CD4-positive, alpha-beta T cell (primary cell): Measurements from ENCODE around the gene DMRT3. TPM values are rescaled to one million over a fixed set of nuclear protein-coding genes. Genes with fewer than 3 reads are reported as not detected.

Experiments
- ATAC-seq: fragments of 200-7000 bp; cut with Tn5 transposase; one replicate; pipeline ENCODE4 v1.10.0; 2022; ENCODE audit warnings: mild to moderate bottlenecking; ENCODE audit not compliant: poor library complexity
- CTCF ChIA-PET: fragments of 350-600 bp; sonication (Branson Sonifier 250); formaldehyde crosslinking; loops from one replicate; lab custom pipeline; 2021; ENCODE audit warnings: antibody characterized with exemption, inconsistent platforms; lab: Charles Lee
- POLR2A ChIA-PET: fragments of 350-600 bp; sonication (Branson Sonifier 250); formaldehyde crosslinking; loops from one replicate; lab custom pipeline; 2021; ENCODE audit warnings: antibody characterized with exemption, inconsistent platforms; lab: Charles Lee
- DNase-seq, 14 experiments: peaks; one replicate each; pipeline ENCODE4 v3.0.0-alpha.2; 2013 to 2020; ENCODE audit warnings: mixed read lengths in 2 of 14
- H3K27ac ChIP-seq, 2 donors: one replicate each; pipeline versions ENCODE4 v1.5.1 to v1.7.0; 2013; ENCODE audit warnings: low read length in 2 of 2, low read depth in 1 of 2, mild to moderate bottlenecking in 1 of 2
- H3K27me3 ChIP-seq, 2 experiments: 1 replicate in 1 of 2; 2 replicates in 1 of 2; pipeline versions ENCODE4 v1.6.1 to v1.7.0; 2013; ENCODE audit warnings: low read length in 2 of 2, control low read depth in 1 of 2, mild to moderate bottlenecking in 1 of 2, moderate library complexity in 1 of 2; ENCODE audit not compliant: insufficient read depth in 2 of 2, control insufficient read depth in 1 of 2
- H3K36me3 ChIP-seq: one replicate; pipeline ENCODE4 v1.6.1; 2013; ENCODE audit warnings: low read length, control low read depth; ENCODE audit not compliant: insufficient read depth
- H3K4me1 ChIP-seq: one replicate; pipeline ENCODE4 v1.6.1; 2013; ENCODE audit warnings: low read length, control low read depth; ENCODE audit not compliant: insufficient read depth
- H3K4me3 ChIP-seq: one replicate; pipeline ENCODE4 v1.5.1; 2013; ENCODE audit warnings: mild to moderate bottlenecking, low read length, moderate library complexity
- H3K9me3 ChIP-seq, 2 experiments: 1 replicate in 1 of 2; 2 replicates in 1 of 2; pipeline versions ENCODE4 v1.6.1 to v1.7.0; 2013; ENCODE audit warnings: low read length in 2 of 2, mild to moderate bottlenecking in 2 of 2, control low read depth in 1 of 2, moderate library complexity in 1 of 2; ENCODE audit not compliant: control insufficient read depth in 1 of 2, insufficient read depth in 1 of 2
- H3K27ac Mint-ChIP-seq: one replicate; pipeline ENCODE4 v1.8.0; 2020; ENCODE audit warnings: mixed read lengths
- H3K27me3 Mint-ChIP-seq: one replicate; pipeline ENCODE4 v1.8.0; 2021; ENCODE audit warnings: mixed read lengths
- H3K36me3 Mint-ChIP-seq: one replicate; pipeline ENCODE4 v1.8.0; 2021; ENCODE audit warnings: low read depth, mixed read lengths
- H3K4me1 Mint-ChIP-seq: one replicate; pipeline ENCODE4 v1.8.0; 2021; ENCODE audit warnings: low read depth, mixed read lengths
- H3K4me3 Mint-ChIP-seq: one replicate; pipeline ENCODE4 v1.8.0; 2020; ENCODE audit warnings: mild to moderate bottlenecking, mixed read lengths
- H3K9me3 Mint-ChIP-seq: one replicate; pipeline ENCODE4 v1.8.0; 2020; ENCODE audit warnings: mixed read lengths
- CTCF ChIP-seq: fragments of 200-600 bp; IDR thresholded peaks from one replicate; pipeline ENCODE4 v1.8.0; 2022; ENCODE audit warnings: antibody characterized with exemption, mild to moderate bottlenecking
- intact Hi-C, 2 experiments: fragments of 100-400 bp; cut with DNase I in 1 of 2; cut with micrococcal nuclease in 1 of 2; formaldehyde crosslinking; loops; one replicate each; pipeline versions ENCODE4 v1.15.1 to v1.9.0; 2023 to 2025; cut with DNase I, micrococcal nuclease
- polyA plus RNA-seq, 2 donors: library from polyadenylated mRNA; unstranded; fragments of 120-200 nt; gene quantifications; one replicate each; pipeline ENCODE4 v1.2.1, GENCODE V29; 2013
- total RNA-seq, 174 experiments: library from RNA in 2 of 174; stranded (reverse) in 2 of 174; gene quantifications; one replicate each; pipeline ENCODE4 v1.2.3 and lab custom pipeline; 2021 to 2026

Gene DMRT3
- total RNA-seq: not detected
- not detected for polyA plus RNA-seq (2013, experiment 1 of 2)
- not detected for polyA plus RNA-seq (2013, experiment 2 of 2)
- total RNA-seq (lab: John Stamatoyannopoulos, UW): 0 to 0.14 (median 0) reads per million in 172 experiments

DNA sequence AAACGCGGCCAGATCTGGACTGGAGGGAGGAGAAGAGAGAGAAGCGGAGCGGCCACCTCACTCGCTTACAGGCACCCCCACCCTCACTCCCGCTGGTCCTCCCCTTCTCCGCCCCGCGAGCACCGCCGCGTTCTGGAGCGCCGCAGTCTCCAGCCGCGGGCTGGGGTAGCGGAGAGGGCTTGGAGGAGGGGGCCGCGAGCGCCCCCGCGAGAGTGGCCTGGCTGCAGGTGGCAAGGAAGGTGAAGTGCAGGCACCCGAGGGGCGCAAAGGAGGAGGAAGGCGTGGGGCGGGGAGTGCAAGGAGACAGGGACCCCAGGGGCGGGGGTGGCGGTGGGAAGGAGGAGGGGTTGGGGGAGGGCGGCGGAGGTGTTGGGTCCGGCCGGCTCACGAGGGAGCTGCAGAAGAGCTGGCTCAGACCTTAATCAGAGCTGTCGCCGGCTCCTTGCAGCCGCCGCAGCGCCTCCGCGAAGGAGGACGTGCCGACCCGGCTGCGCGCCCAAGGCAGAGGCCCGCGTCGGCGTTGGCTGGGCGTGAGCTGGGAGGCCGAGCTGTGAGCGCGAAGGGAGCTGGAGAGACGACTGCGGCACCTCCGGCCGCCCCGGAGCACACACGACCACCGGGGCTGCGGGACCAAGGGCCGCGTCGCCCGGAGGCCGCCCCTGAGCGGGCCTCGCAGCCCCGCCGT lies at the start of gene DMRT3:
DMRT3 (plus strand) TSS at position 398 of the 685 bp plus-strand sequence. CDS start 347 bp downstream, outside the sequence.
- Histone ChIP-seq H3K36me3 (no peaks in the 10 kb centered on the region), H3K27me3 (peaks cover 74 to 96% of the 10 kb centered on the region in 2 experiments), H3K4me3 (no peak within 1 kb of the TSS), H3K4me1 (peaks cover 28% of the 10 kb centered on the region), H3K9me3 (peaks cover 0 to 42% of the 10 kb centered on the region in 2 experiments), H3K27ac (no peak within 1 kb of the TSS)
- Mint-ChIP-seq H3K4me1 (peaks cover 17% of the 10 kb centered on the region), H3K36me3 (no peaks in the 10 kb centered on the region), H3K4me3 (no peak within 1 kb of the TSS), H3K27me3 (peaks cover 76% of the 10 kb centered on the region), H3K9me3 (no peaks in the 10 kb centered on the region), H3K27ac (no peak within 1 kb of the TSS)
- TF ChIP-seq CTCF: no peak
- DNase-seq (no peak), ATAC-seq (no peak)
- intact Hi-C loops: no loop called here
- CTCF ChIA-PET: no interaction called here
- POLR2A ChIA-PET: no interaction called here

- no peaks in the 10 kb centered on the region for H3K4me1 ChIP-seq
- ChIA-PET POLR2A (no interaction called here), CTCF (no interaction called here)
- TF ChIP-seq CTCF: no peak
- H3K36me3 ChIP-seq: no peaks in the 10 kb centered on the region
- intact Hi-C loops: no loop called here
- H3K27ac ChIP-seq: no peak overlapping the region
- Mint-ChIP-seq H3K36me3 (no peaks in the 10 kb centered on the region), H3K9me3 (no peaks in the 10 kb centered on the region), H3K4me1 (no peaks in the 10 kb centered on the region), H3K27me3 (peaks cover 39% of the 10 kb centered on the region), H3K27ac (no peak overlapping the region), H3K4me3 (no peak overlapping the region)
- ATAC-seq: no peak
- no peaks in the 10 kb centered on the region for H3K9me3 ChIP-seq
- H3K4me3 ChIP-seq: no peak overlapping the region
- DNase-seq: no peak
- H3K27me3 ChIP-seq: no peaks in the 10 kb centered on the region
These were observed 49.5 kb upstream of the DMRT3 start for GRCh38 chr9:926976-927375.

DNA sequence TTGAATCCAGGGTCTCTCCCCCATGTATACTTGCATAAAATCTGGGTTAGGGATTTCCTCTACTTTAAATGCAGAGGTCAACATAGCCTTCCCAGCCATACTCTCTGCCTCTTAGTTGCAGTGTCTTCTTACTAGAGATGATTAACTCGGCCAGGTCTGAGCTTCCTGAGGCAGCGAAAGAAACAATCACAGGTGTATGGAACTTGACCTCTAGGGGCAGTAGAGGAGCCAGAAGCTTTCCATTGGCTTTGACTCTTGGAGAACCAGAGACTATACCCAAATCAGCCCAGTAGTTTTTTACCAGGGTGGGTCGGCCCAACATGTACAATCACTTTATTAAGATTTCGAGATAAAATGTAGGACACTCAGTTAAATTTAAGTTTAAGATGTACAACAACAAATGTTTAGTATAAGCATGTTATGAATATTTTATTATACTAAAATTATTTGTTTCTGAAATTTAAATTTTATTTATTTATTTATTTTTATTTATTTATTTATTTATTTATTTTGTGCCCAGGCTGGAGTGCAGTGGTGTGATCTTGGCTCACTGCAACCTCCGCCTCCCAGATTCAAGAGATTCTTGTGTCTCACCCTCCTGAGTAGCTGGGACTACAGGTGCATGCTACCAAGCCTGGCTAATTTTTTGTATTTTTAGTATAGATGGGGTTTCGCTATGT lies 48.0 kb upstream of the DMRT3 start:
- H3K27ac Mint-ChIP-seq: no peak overlapping the region
- no peak overlapping the region for H3K4me3 Mint-ChIP-seq
- intact Hi-C loops: no loop called here
- peak in 1 of 14 experiments; percentile 8 for DNase-seq
- TF ChIP-seq CTCF: peak; percentile 19
- H3K36me3 ChIP-seq: no peaks in the 10 kb centered on the region
- H3K9me3 ChIP-seq: no peaks in the 10 kb centered on the region
- H3K36me3 Mint-ChIP-seq: no peaks in the 10 kb centered on the region
- H3K27me3 Mint-ChIP-seq: peaks cover 35% of the 10 kb centered on the region
- no peaks in the 10 kb centered on the region for H3K9me3 Mint-ChIP-seq
- H3K27me3 ChIP-seq: peaks cover 0 to 4% of the 10 kb centered on the region in 2 experiments
- no peaks in the 10 kb centered on the region for H3K4me1 Mint-ChIP-seq
- no peaks in the 10 kb centered on the region for H3K4me1 ChIP-seq
- no peak for ATAC-seq
- ChIA-PET CTCF (no interaction called here), POLR2A (no interaction called here)
- H3K4me3 ChIP-seq: no peak overlapping the region
- no peak overlapping the region for H3K27ac ChIP-seq
